Amygdala (tissue), 56 donors: ENCODE data around the gene F11R.
"Not testable (repeated sequence)": the region's sequence is repeated elsewhere in the genome, so short reads cannot be mapped to it uniquely, and the experiment has no call there.

ENCODE experiments used
- DNase-seq, 56 donors: peaks; one replicate each; lab custom pipeline; 2025; lab: John Stamatoyannopoulos, UW

The F11R gene

GRCh38 chr1:161044908-161045735 lies 24.2 kb upstream of the F11R start:
- peak in 40 of 56 donors; percentile 11 to 74 (median 46) for DNase-seq

DNA sequence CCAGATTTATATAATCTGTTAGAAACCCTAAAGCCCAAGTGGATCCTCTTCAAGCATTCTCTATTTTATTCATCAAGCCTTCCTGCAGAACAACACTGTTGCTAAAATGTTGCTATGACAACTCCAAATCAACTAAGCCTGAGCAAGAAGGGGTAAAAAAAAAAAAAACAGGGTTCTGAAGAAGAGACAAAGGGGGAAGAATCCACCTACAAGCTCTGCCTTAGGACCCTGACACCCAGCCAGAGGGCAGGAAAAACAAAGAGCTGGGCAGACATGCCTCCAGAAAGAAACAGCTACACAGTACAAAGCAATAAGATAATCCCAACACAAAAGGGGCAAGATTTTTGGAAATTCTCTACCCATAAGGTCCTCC lies 23.6 kb upstream of the F11R start:
- DNase-seq: no peak

GRCh38 chr1:161039546-161039945 lies 18.6 kb upstream of the F11R start:
- no peak for DNase-seq

- no peak for DNase-seq
These were observed 18.2 kb upstream of the F11R start for GRCh38 chr1:161039154-161039545.

DNA sequence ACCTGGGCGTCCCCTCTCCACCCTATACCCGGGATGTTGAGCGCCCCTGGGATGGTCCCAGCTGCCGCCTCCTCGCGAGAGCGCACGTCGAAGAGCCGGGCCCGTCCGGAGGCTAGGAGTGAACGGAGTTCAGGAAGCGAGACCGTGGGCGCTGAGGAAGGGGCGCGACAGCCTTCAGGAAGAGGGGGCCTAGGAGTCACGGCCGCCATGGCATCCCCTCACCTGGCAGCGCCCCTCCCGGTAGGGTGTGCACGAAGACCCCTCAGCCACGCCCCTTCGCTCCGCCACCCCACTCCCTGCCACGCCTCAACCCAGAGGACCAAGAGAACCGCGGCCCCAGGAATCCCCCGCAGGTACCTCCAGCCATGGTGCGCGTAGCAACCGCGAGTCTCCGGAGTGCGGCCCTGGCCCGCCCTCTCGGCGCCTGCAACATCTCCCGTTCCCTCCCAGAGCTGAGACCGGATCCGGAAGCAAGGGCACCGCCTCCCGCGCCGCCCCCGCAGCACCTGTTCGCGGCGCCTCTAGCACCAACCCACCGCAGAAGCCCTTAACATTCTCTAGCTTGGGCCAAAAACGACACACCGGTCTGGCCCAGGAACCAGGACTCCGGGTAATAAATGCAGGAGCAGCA lies 17.7 kb upstream of the F11R start, which contains the start of gene TSTD1:
Gene TSTD1, minus strand, starts transcription at position 442 of the 631 bp plus-strand sequence. Its CDS starts 75 bp downstream, at position 367.
- peak in 23 of 56 donors; percentile 5 to 57 (median 27) for DNase-seq

DNA sequence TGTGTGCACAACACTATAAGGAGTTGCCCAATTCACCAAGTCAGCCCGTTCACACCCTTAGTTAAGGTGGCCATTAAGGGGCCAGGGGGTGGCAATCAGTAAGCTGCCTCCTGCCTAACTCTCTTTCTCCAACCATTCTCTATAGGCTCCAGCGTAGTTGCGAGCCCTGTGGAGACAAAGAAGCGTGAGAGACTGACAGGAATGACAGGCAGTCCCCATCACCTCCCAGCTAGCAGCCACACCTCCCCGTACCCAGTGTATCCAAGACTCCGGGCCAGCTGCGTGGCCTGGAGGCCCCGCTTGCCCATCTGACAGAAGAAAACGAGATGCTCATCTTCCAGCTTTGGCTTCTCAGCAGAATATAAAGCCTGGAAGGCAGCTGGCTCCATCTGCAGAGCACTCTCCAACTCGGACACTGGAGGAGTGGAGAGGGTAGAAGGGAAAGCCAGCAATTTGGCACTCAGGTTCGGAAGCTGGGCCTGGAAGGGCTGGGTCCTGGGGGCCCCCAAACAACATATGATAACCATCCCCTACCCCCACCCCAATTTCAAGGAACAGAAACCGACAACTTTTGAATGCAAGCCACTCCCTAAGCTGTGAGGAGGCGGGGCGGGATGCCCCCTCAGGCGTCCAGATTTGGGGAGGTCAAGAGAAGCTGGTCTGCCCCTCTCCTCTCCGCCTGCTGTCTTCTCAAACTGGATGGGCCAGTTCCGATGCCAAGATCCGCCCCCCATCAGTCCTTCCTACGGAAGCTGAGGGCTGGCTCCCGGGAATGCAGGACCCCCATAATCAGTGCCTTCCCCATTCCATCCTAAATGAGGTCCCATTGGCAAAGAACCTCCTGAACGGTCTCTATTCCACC lies 16.9 kb upstream of the F11R start:
- no peak for DNase-seq

- DNase-seq: no peak
These were observed 12.8 kb upstream of the F11R start for GRCh38 chr1:161033751-161034150.

DNA sequence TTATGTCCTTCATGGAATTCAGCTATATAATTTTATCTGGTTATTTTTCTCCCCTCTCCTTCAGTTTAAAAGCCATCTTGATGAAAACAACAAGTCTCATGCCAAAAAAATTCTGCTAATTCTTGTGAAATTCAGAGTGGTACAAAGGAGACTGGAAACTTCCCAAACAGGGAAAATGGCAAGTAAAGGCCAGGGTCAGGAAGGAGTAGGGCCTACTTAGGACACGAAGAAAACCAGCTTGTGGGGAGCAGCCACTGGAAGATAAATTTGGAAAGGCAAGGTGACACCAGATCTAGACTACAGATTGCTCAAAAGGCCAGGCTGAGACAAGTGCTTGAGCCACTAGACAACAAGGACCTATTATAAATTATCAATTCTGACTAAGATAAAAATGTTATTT lies 11.5 kb upstream of the F11R start:
- DNase-seq: no peak

DNA sequence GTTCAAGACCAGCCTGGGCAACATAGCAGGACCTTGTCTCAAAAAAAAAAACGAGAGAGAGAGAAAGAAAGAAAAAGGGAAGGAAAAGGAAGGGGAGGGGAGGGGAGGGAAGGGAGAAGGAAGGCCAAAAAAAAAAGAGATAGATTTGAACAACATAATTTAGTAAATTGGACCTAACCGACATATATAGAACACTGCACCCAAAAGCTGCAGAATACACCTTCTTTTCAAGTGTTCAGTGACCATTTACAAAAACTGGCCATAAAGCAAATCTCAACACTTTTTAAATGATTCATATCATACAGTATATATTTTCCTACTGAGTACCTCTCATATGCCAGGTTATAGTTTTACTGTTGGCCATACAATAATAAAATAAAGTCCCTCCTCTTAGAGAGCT lies 10.9 kb upstream of the F11R start:
- DNase-seq: no peak

DNA sequence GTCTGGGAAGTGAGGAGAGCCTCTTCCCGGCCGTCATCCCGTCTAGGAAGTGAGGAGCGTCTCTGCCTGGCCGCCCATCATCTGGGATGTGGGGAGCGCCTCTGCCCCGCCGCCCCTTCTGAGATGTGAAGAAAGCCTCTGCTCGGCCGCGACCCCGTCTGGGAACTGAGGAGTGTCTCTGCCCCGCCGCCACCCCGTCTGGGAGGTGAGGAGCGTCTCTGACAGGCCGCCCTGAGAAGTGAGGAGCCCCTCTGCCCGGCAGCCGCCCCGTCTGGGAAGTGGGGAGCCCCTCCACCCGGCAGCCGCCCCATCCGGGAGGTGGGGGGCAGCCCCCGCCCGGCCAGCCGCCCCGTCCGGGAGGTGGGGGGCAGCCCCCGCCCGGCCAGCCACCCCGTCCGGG lies 8.5 kb upstream of the F11R start:
- not testable (repeated sequence) for DNase-seq

DNA sequence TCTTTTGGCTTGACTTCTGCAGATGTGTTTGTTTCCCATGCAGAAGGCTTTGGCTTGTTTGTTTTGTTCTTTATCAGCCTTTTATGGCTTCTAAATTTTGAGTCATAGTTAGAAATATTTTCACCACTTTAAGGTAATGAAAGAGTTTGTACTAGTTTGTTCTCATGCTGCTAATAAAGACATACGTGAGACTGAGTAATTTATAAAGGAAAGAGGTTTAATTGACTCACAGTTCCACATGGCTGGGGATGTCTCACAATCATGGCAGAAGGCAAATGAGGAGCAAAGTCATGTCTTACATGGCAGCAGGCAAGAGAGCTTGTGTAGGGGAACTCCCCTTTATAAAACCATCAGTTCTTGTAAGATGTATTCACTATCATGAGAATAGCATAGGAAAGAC lies 6.0 kb upstream of the F11R start:
- DNase-seq: not testable (repeated sequence)

GRCh38 chr1:161022432-161022831 lies 1.5 kb upstream of the F11R start:
- not testable (repeated sequence) for DNase-seq

GRCh38 chr1:161021970-161022353 lies 1.0 kb upstream of the F11R start:
- no peak for DNase-seq

DNA sequence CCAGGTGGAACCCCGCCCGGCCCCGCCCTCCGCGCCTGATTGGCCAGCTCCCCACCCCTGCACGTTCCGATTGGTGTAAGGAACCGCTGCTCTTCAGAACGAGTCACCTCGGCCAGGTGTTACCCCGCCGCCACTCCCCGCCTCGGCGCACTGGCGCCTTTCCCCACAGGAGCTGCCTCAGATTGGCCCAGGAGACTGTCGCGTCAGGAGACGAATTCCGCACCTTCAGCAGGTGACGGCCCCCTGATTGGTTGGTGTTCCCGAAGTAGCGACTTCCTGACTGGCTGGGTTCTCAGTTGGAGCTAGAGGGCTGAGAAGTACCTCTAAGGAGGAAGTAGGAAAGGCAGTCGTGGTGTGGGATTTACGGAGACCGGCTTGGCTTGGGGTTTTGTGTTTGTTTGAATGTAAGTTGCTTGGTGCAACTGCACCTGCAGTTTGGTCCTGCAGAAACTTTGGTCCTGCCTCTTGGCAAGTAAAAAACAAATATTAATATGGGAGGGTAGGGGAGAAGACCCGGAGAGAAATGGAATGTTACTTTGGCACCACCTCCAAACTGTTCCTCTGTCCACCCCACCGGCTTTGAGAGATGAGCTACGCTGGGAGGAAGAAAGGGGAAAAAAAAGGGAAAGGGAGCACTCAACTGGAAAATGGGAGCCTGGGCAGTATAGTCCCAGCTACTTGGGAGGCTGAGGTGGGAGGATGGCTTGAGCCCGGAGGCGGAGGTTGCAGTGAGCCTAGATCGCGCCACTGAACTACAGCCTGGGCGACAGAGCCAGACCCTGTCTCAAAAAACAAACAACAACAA lies 415 bp upstream of the F11R start:
- DNase-seq: peak in 39 of 56 donors; percentile 11 to 72 (median 39)

DNA sequence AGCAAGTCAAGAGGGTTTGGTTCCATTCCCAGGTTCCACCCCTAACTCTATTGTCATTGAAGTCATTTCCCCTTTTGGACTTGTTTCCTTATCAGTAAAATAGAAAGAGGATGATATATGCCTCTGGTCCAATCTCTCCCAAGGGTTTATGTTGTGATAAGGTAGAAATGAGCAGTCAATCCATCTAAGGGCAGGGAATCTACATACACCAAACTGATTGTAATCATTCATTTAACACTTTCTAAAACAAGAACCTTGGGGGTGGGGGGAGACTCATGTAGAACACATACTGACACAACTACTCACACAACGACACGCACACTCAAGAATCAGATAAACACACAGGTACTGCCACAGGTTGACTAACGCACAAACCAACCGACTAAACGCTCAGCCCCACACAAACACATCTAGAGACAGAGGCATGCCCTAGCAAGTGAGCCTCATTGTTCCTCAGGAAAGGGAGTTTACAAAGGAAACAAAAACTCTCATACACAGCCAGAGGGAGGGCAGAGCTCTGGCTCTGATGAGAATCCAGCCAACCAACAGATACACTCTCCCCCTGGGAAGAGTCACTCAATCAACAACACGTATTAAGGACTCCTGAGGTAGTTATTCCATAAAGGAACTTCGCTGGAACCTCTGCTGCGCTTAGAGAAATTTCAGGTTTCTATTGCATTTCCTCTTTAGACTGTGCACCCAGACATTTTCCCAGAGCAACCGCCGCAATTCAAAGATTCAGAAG lies 1.0 kb downstream of the F11R start:
- no peak for DNase-seq

DNA sequence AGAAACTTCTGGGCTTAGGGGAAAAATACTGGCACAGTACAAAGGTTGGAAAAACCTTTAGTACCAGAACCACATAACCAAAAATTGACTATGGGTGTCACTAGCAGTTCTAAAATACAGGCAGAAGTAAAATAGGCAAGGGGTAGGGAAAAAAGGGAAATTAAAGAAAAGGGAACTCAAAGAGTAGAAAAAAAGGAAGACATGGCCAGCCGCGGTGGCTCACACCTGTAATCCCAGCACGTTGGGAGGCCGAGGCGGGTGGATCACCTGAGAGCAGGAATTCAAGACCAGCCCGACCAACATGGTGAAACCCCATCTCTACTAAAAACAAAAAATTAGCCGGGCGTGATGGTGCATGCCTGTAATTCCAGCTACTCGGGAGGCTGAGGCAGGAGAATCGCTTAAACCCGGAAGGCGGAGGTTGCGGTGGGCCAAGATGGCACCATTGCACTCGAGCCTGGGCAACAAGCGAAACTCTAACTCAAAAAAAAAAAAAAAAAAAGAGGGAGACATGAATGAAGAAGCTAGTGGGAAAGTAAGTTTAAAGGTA lies 1.8 kb downstream of the F11R start:
- DNase-seq: not testable (repeated sequence)

DNA sequence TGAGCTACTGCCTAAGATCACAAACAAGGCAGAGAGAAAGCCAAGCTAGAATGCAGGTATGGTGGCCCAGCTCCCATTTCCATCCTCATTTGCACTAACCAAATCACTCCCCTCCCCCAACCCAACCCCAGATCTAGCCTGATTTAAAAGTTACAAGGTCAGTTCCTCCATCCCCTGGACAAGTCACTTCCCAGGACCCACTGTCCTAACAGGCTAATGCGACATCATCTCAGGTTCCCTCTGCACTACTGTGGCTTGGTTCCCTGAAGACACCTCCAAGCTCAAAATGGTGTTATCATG lies 2.4 kb downstream of the F11R start:
- DNase-seq: no peak

GRCh38 chr1:161017756-161018630 lies 3.0 kb downstream of the F11R start:
- DNase-seq: no peak
